NOMO-1 (cell line): ENCODE results near the gene SLC5A5.

Source experiments
- DNase-seq, 2 experiments: peaks; one replicate each; lab custom pipeline; 2025; ENCODE audit not compliant: unreplicated experiment in 2 of 2; lab: John Stamatoyannopoulos, UW

The SLC5A5 gene

GRCh38 chr19:17846146-17846545, 25.6 kb upstream of the SLC5A5 start:
- no peak for DNase-seq

GRCh38 chr19:17847538-17848366, 24.0 kb upstream of the SLC5A5 start, which contains the start of gene JAK3:
Gene JAK3 (minus strand): TSS chr19:17847982. CDS start chr19:17844417, 3,565 bp downstream.
- peak; percentile 55 to 57 for DNase-seq

- no peak for DNase-seq
These were observed 23.0 kb upstream of the SLC5A5 start for GRCh38 chr19:17848595-17849292.

- no peak for DNase-seq
These were observed 17.7 kb upstream of the SLC5A5 start for GRCh38 chr19:17854061-17854460.

- DNase-seq: peak; percentile 50 to 75
These were observed 16.2 kb upstream of the SLC5A5 start for GRCh38 chr19:17855280-17856152.

- DNase-seq: peak; percentile 99 to 100
These were observed 12.0 kb upstream of the SLC5A5 start, which contains the start of gene RPL18A for GRCh38 chr19:17859533-17860330. Gene RPL18A (plus strand): TSS chr19:17859910. CDS start chr19:17859957, 47 bp downstream.

GRCh38 chr19:17860331-17860992, 11.3 kb upstream of the SLC5A5 start:
- no peak for DNase-seq

- no peak for DNase-seq
These were observed 10.8 kb upstream of the SLC5A5 start for GRCh38 chr19:17860993-17861360.

GRCh38 chr19:17861542-17862402, 10.0 kb upstream of the SLC5A5 start:
- DNase-seq: no peak

- DNase-seq: no peak
These were observed 8.8 kb upstream of the SLC5A5 start for GRCh38 chr19:17862711-17863519.

GRCh38 chr19:17863520-17864182, 8.1 kb upstream of the SLC5A5 start:
- DNase-seq: no peak

GRCh38 chr19:17865364-17866311, 6.1 kb upstream of the SLC5A5 start:
- no peak for DNase-seq

GRCh38 chr19:17866312-17866963, 5.3 kb upstream of the SLC5A5 start:
- DNase-seq: no peak

- no peak for DNase-seq
These were observed 4.7 kb upstream of the SLC5A5 start for GRCh38 chr19:17866964-17867486.

- DNase-seq: no peak
These were observed 3.1 kb upstream of the SLC5A5 start for GRCh38 chr19:17868669-17869068.
